ENCODE measurements around the gene CDH23.

GRCh38 chr10:71814922-71815411 is 418.2 kb downstream of the CDH23 start:
- TF ChIP-seq BCL11A (IDR thresholded peaks at IDR 0.05; ENCODE audit: low read depth in 2 of 2, low read length in 2 of 2) (no peak), EP300 (IDR thresholded peaks at IDR 0.05; ENCODE audit: borderline replicate concordance in 1 of 2, low read depth in 2 of 2, low read length in 2 of 2) (no peak), CEBPB (IDR thresholded peaks at IDR 0.05; ENCODE audit: low read depth, low read length) (no peak), TAF1 (IDR thresholded peaks at IDR 0.05; ENCODE audit: low read depth, low read length) (no peak), RAD21 (IDR thresholded peaks at IDR 0.05 in 1 of 2, conservative IDR thresholded peaks at IDR 0.05 in 1 of 2; ENCODE audit: low read depth in 2 of 2, low read length in 2 of 2) (peak; percentile 13 to 32; a peak in 3 of 4 replicates), JUN (IDR thresholded peaks at IDR 0.05; ENCODE audit: low read depth, low read length) (no peak), RFX5 (IDR thresholded peaks at IDR 0.05; ENCODE audit: borderline replicate concordance, low read depth, low read length) (no peak)
- TF ChIP-seq, protein P1, sequence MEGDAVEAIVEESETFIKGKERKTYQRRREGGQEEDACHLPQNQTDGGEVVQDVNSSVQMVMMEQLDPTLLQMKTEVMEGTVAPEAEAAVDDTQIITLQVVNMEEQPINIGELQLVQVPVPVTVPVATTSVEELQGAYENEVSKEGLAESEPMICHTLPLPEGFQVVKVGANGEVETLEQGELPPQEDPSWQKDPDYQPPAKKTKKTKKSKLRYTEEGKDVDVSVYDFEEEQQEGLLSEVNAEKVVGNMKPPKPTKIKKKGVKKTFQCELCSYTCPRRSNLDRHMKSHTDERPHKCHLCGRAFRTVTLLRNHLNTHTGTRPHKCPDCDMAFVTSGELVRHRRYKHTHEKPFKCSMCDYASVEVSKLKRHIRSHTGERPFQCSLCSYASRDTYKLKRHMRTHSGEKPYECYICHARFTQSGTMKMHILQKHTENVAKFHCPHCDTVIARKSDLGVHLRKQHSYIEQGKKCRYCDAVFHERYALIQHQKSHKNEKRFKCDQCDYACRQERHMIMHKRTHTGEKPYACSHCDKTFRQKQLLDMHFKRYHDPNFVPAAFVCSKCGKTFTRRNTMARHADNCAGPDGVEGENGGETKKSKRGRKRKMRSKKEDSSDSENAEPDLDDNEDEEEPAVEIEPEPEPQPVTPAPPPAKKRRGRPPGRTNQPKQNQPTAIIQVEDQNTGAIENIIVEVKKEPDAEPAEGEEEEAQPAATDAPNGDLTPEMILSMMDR (IDR thresholded peaks at IDR 0.05; ENCODE audit: control extremely low read depth in 1 of 3, insufficient read depth in 1 of 3, low read depth in 1 of 3, low read length in 3 of 3), result peak; percentile 36 to 61 (median 57)
